Neural progenitor cell (in vitro differentiated cells): Measurements from ENCODE around the gene FBXW2. TPM values are rescaled to one million over a fixed set of nuclear protein-coding genes. Genes with fewer than 3 reads are reported as not detected.

ENCODE experiments used
- DNase-seq: peaks from one replicate; pipeline ENCODE4 v3.0.0-alpha.2; 2016; ENCODE audit warnings: low spot score
- H2AFZ ChIP-seq: fragments of 200-600 bp; sonication (generic); replicated peaks from 2 replicates; pipeline ENCODE4 v1.6.1; 2016; ENCODE audit warnings: antibody characterized with exemption
- H3F3A ChIP-seq: fragments of 200-600 bp; sonication (generic); 2 replicates; pipeline ENCODE4 v1.6.1; 2016; ENCODE audit warnings: antibody characterized with exemption, low read depth
- H3K27ac ChIP-seq: fragments of 200-600 bp; sonication (generic); 2 replicates; pipeline ENCODE4 v1.5.1; 2016; ENCODE audit warnings: mild to moderate bottlenecking
- H3K27me3 ChIP-seq: fragments of 200-600 bp; sonication (generic); 2 replicates; pipeline ENCODE4 v1.6.1; 2016; ENCODE audit warnings: mild to moderate bottlenecking, moderate library complexity
- H3K36me3 ChIP-seq: fragments of 200-600 bp; sonication (generic); 2 replicates; pipeline ENCODE4 v1.5.1; 2016
- H3K4me1 ChIP-seq: fragments of 200-600 bp; sonication (generic); 2 replicates; pipeline ENCODE4 v1.6.1; 2016; ENCODE audit warnings: mixed run types
- H3K4me2 ChIP-seq: fragments of 200-600 bp; sonication (generic); 2 replicates; pipeline ENCODE4 v1.6.1; 2016
- H3K4me3 ChIP-seq: fragments of 200-600 bp; sonication (generic); 2 replicates; pipeline ENCODE4 v1.5.1; 2016
- H3K79me2 ChIP-seq: fragments of 200-600 bp; sonication (generic); 2 replicates; pipeline ENCODE4 v1.6.1; 2016; ENCODE audit warnings: low read depth
- H3K9ac ChIP-seq: fragments of 200-600 bp; sonication (generic); 2 replicates; pipeline ENCODE4 v1.6.1; 2016
- H3K9me3 ChIP-seq: fragments of 200-600 bp; sonication (generic); 2 replicates; pipeline ENCODE4 v1.5.1; 2016; ENCODE audit warnings: low read depth
- H4K20me1 ChIP-seq: fragments of 200-600 bp; sonication (generic); 2 replicates; pipeline ENCODE4 v1.6.1; 2016; ENCODE audit warnings: low read depth
- H3K27ac Mint-ChIP-seq: 3 replicates; pipeline ENCODE4 v1.8.0; 2021; ENCODE audit warnings: mixed read lengths
- H3K27me3 Mint-ChIP-seq: 2 replicates; pipeline ENCODE4 v1.8.0; 2022; ENCODE audit warnings: low read depth, mild to moderate bottlenecking, inconsistent platforms, moderate library complexity, mixed read lengths; ENCODE audit not compliant: insufficient read depth
- H3K36me3 Mint-ChIP-seq: 3 replicates; pipeline ENCODE4 v1.8.0; 2021; ENCODE audit warnings: mixed read lengths
- H3K4me1 Mint-ChIP-seq: 3 replicates; pipeline ENCODE4 v1.8.0; 2021; ENCODE audit warnings: mixed read lengths
- H3K4me3 Mint-ChIP-seq: 3 replicates; pipeline ENCODE4 v1.8.0; 2021; ENCODE audit warnings: mild to moderate bottlenecking, moderate library complexity, mixed read lengths
- H3K9me3 Mint-ChIP-seq: 3 replicates; pipeline ENCODE4 v1.8.0; 2020; ENCODE audit warnings: mixed read lengths
- CTCF ChIP-seq: fragments of 200-600 bp; sonication (generic); IDR thresholded peaks from 2 replicates; pipeline ENCODE4 v1.5.1; 2017; ENCODE audit warnings: antibody characterized with exemption, mild to moderate bottlenecking
- EZH2 ChIP-seq: fragments of 200-600 bp; sonication (generic); IDR thresholded peaks from 2 replicates; pipeline ENCODE4 v1.6.1; 2017; ENCODE audit warnings: antibody characterized with exemption, mild to moderate bottlenecking, moderate library complexity
- EZH2phosphoT487 ChIP-seq: fragments of 200-600 bp; sonication (generic); IDR thresholded peaks from 2 replicates; pipeline ENCODE4 v1.6.1; 2017; ENCODE audit warnings: antibody characterized with exemption
- total RNA-seq: library from RNA; depleted of rRNA; stranded (reverse); fragments of >200 nt; gene quantifications from 2 replicates; pipeline ENCODE4 v1.2.3, GENCODE V29; 2015; ENCODE audit warnings: low replicate concordance

Gene FBXW2
- total RNA-seq, 1 donor from 2014 or later, result 32.7 TPM

GRCh38 chr9:120742951-120743416 lies 50.2 kb downstream of the FBXW2 start:
- H3K27me3 ChIP-seq, result no peaks in the 10 kb centered on the region
- DNase-seq, result peak; percentile 60
- H3K36me3 ChIP-seq, result no peaks in the 10 kb centered on the region
- H3K9ac ChIP-seq, result no peak overlapping the region
- H3K9me3 ChIP-seq, result no peaks in the 10 kb centered on the region
- no peak overlapping the region for H3K27ac ChIP-seq
- no peak for TF ChIP-seq EZH2
- TF ChIP-seq CTCF, result peak; percentile 75
- Mint-ChIP-seq H3K9me3 (peaks cover 15% of the 10 kb centered on the region), H3K4me3 (no peak overlapping the region), H3K27ac (no peak overlapping the region), H3K4me1 (peaks cover 5% of the 10 kb centered on the region), H3K27me3 (peaks cover 3% of the 10 kb centered on the region), H3K36me3 (peaks cover 4% of the 10 kb centered on the region)
- H3K4me3 ChIP-seq, result no peak overlapping the region
- no peak overlapping the region for H2AFZ ChIP-seq
- H3K79me2 ChIP-seq, result no peaks in the 10 kb centered on the region
- no peaks in the 10 kb centered on the region for H4K20me1 ChIP-seq
- no peaks in the 10 kb centered on the region for H3F3A ChIP-seq
- no peaks in the 10 kb centered on the region for H3K4me1 ChIP-seq
- no peak overlapping the region for H3K4me2 ChIP-seq

- no peaks in the 10 kb centered on the region for H3K4me1 Mint-ChIP-seq
- H3K27ac ChIP-seq, result no peak overlapping the region
- no peaks in the 10 kb centered on the region for H3K27me3 ChIP-seq
- H3K27me3 Mint-ChIP-seq, result no peaks in the 10 kb centered on the region
- H3K4me2 ChIP-seq, result no peak overlapping the region
- no peaks in the 10 kb centered on the region for H3K9me3 ChIP-seq
- TF ChIP-seq EZH2phosphoT487 (no peak), CTCF (no peak), EZH2 (no peak)
- H2AFZ ChIP-seq, result no peak overlapping the region
- no peak for DNase-seq
- H3K4me3 ChIP-seq, result no peak overlapping the region
- H3K27ac Mint-ChIP-seq, result no peak overlapping the region
- H3K79me2 ChIP-seq, result no peaks in the 10 kb centered on the region
- H3K9ac ChIP-seq, result no peak overlapping the region
- H3K4me1 ChIP-seq, result no peaks in the 10 kb centered on the region
- peaks cover 6% of the 10 kb centered on the region for H3K9me3 Mint-ChIP-seq
- no peaks in the 10 kb centered on the region for H4K20me1 ChIP-seq
- H3K36me3 Mint-ChIP-seq, result no peaks in the 10 kb centered on the region
- no peaks in the 10 kb centered on the region for H3F3A ChIP-seq
- no peaks in the 10 kb centered on the region for H3K36me3 ChIP-seq
- H3K4me3 Mint-ChIP-seq, result no peak overlapping the region
Measured at GRCh38 chr9:120741701-120742100, 51.5 kb downstream of the FBXW2 start.

- H4K20me1 ChIP-seq, result no peaks in the 10 kb centered on the region
- no peaks in the 10 kb centered on the region for H3K79me2 ChIP-seq
- H3K4me1 ChIP-seq, result no peaks in the 10 kb centered on the region
- DNase-seq, result no peak
- peaks cover 6% of the 10 kb centered on the region for H3K9me3 Mint-ChIP-seq
- H3K4me1 Mint-ChIP-seq, result no peaks in the 10 kb centered on the region
- H3K9ac ChIP-seq, result no peak overlapping the region
- H3F3A ChIP-seq, result no peaks in the 10 kb centered on the region
- no peak overlapping the region for H3K27ac ChIP-seq
- H3K4me3 ChIP-seq, result no peak overlapping the region
- no peaks in the 10 kb centered on the region for H3K27me3 ChIP-seq
- no peak overlapping the region for H3K4me2 ChIP-seq
- no peaks in the 10 kb centered on the region for H3K27me3 Mint-ChIP-seq
- no peak overlapping the region for H3K4me3 Mint-ChIP-seq
- H3K36me3 Mint-ChIP-seq, result no peaks in the 10 kb centered on the region
- H3K27ac Mint-ChIP-seq, result no peak overlapping the region
- H2AFZ ChIP-seq, result no peak overlapping the region
- TF ChIP-seq EZH2 (no peak), CTCF (no peak), EZH2phosphoT487 (no peak)
- no peaks in the 10 kb centered on the region for H3K36me3 ChIP-seq
- H3K9me3 ChIP-seq, result no peaks in the 10 kb centered on the region
Measured at GRCh38 chr9:120741191-120741590, 52.0 kb downstream of the FBXW2 start.
